ENCODE data around the gene MUC13. TPM values are rescaled to one million over a fixed set of nuclear protein-coding genes. Genes with fewer than 3 reads are reported as not detected.

The MUC13 gene
- total RNA-seq, 1 experiment from 2014 or later: not detected

- H3K14ac ChIP-seq (ENCODE audit: insufficient read depth, low read length): no peak overlapping the region
- no peak overlapping the region for H4K91ac ChIP-seq (ENCODE audit: insufficient read length, low read depth, low read length)
- no peak overlapping the region for H2BK120ac ChIP-seq (ENCODE audit: low read depth, low read length, poor library complexity, severe bottlenecking)
- H3K27me3 ChIP-seq (ENCODE audit: insufficient read depth, low read length): no peaks in the 10 kb centered on the region
- no peak overlapping the region for H3K27ac ChIP-seq (ENCODE audit: insufficient read length, low read depth, low read length)
- WGBS (ENCODE audit: extremely low coverage, insufficient read length, low lambda C conversion rate): no CpG with 5 or more reads among the region's 2 CpGs
- no peaks in the 10 kb centered on the region for H3K9me3 ChIP-seq (ENCODE audit: control insufficient read depth, low read depth, low read length)
- no peaks in the 10 kb centered on the region for H3K23me2 ChIP-seq (ENCODE audit: insufficient read length, low read depth, low read length, poor library complexity, severe bottlenecking)
- H3K9ac ChIP-seq (ENCODE audit: extremely low read depth, insufficient read length, low read length): no peak overlapping the region
- no peaks in the 10 kb centered on the region for H3K9me3 Mint-ChIP-seq
- no peak overlapping the region for H3K4me3 Mint-ChIP-seq
- no peak overlapping the region for H4K8ac ChIP-seq (replicated peaks; ENCODE audit: insufficient read length, low read depth, low read length)
- H2AK5ac ChIP-seq (ENCODE audit: insufficient read length, low read length): no peak overlapping the region
- no peaks in the 10 kb centered on the region for H3K79me2 ChIP-seq (ENCODE audit: insufficient read depth, low read length)
- no peak overlapping the region for H2BK15ac ChIP-seq (ENCODE audit: low read depth, low read length)
- DNase-seq: no peak
- H3K4me1 Mint-ChIP-seq: 0 out of 4 replicates have a peak, but pooled peaks cover 0 to 3% of the 10 kb centered on the region in 2 experiments
- H3K79me1 ChIP-seq (ENCODE audit: insufficient read depth, low read depth, low read length, poor library complexity, severe bottlenecking): no peaks in the 10 kb centered on the region
- no peak overlapping the region for H3K18ac ChIP-seq (ENCODE audit: insufficient read length, low read depth, low read length)
- H3K4me1 ChIP-seq (ENCODE audit: insufficient read depth, low read length): no peaks in the 10 kb centered on the region
- no peak overlapping the region for H4K5ac ChIP-seq (ENCODE audit: insufficient read length, low read depth, low read length)
- H4K20me1 ChIP-seq (ENCODE audit: control insufficient read depth, insufficient read depth, insufficient read length): no peaks in the 10 kb centered on the region
- no peak overlapping the region for H3K56ac ChIP-seq (ENCODE audit: insufficient read length, low read depth, low read length)
- H2BK12ac ChIP-seq (ENCODE audit: insufficient read length, low read depth, low read length): no peak overlapping the region
- no peak for TF ChIP-seq CTCF (conservative IDR thresholded peaks at IDR 0.05)
- no peak overlapping the region for H3K27ac Mint-ChIP-seq
- no peak overlapping the region for H3K4ac ChIP-seq (ENCODE audit: low read depth, low read length)
- H2BK20ac ChIP-seq (ENCODE audit: low read depth, low read length, poor library complexity, severe bottlenecking): no peak overlapping the region
- H3T11ph ChIP-seq (ENCODE audit: low read length): no peak overlapping the region
- no peak overlapping the region for H2BK5ac ChIP-seq (ENCODE audit: insufficient read length, low read length)
- H2AFZ ChIP-seq (ENCODE audit: low read length): no peak overlapping the region
- no peaks in the 10 kb centered on the region; the same call in 1 of the 2 replicates for H3K27me3 Mint-ChIP-seq (ENCODE audit: low read depth)
- peaks cover 3 to 4% (median 4%) of the 10 kb centered on the region in 3 experiments; a peak in 5 of 7 replicates for H3K36me3 Mint-ChIP-seq (ENCODE audit: insufficient read depth in 1 of 3, low read depth in 3 of 3)
- no peak overlapping the region for H3K4me2 ChIP-seq (ENCODE audit: insufficient read depth, insufficient read length, low read length)
- no peak overlapping the region for H3K23ac ChIP-seq (ENCODE audit: insufficient read length, low read depth, low read length)
Measured at GRCh38 chr3:124982855-124983254, 48.3 kb upstream of the MUC13 start.
